Endothelial cell (in vitro differentiated cells): Measurements from ENCODE around the gene DACH2. TPM values are rescaled to one million over a fixed set of nuclear protein-coding genes. Genes with fewer than 3 reads are reported as not detected.

Experiments used
- DNase-seq: peaks from one replicate; pipeline ENCODE4 v3.0.0; 2021; ENCODE audit warnings: low spot score
- H3K27ac Mint-ChIP-seq: one replicate; pipeline ENCODE4 v1.8.0; 2021; ENCODE audit warnings: mixed read lengths, inconsistent platforms; ENCODE audit not compliant: unreplicated experiment
- H3K27me3 Mint-ChIP-seq: one replicate; pipeline ENCODE4 v1.8.0; 2021; ENCODE audit warnings: mild to moderate bottlenecking, moderate library complexity, mixed read lengths, inconsistent platforms; ENCODE audit not compliant: unreplicated experiment
- H3K36me3 Mint-ChIP-seq: one replicate; pipeline ENCODE4 v1.8.0; 2021; ENCODE audit warnings: mild to moderate bottlenecking, low read depth, mixed read lengths, inconsistent platforms; ENCODE audit not compliant: unreplicated experiment
- H3K4me1 Mint-ChIP-seq: one replicate; pipeline ENCODE4 v1.8.0; 2021; ENCODE audit warnings: mild to moderate bottlenecking, mixed read lengths, inconsistent platforms; ENCODE audit not compliant: unreplicated experiment
- H3K4me3 Mint-ChIP-seq: one replicate; pipeline ENCODE4 v1.8.0; 2021; ENCODE audit warnings: mild to moderate bottlenecking, mixed read lengths, inconsistent platforms; ENCODE audit not compliant: unreplicated experiment
- H3K9me3 Mint-ChIP-seq: one replicate; pipeline ENCODE4 v1.8.0; 2021; ENCODE audit warnings: mixed read lengths, inconsistent platforms; ENCODE audit not compliant: unreplicated experiment
- CTCF ChIP-seq: fragments of 200-600 bp; sonication (generic); IDR thresholded peaks from one replicate; pipeline ENCODE4 v1.5.0; 2021; ENCODE audit warnings: antibody characterized with exemption; ENCODE audit not compliant: unreplicated experiment
- total RNA-seq: library from RNA; stranded (reverse); fragmentation: NEBNext Ultra II Directional; extraction: Animal tissue kit (Norgen Biotek cat#: 25700); gene quantifications from one replicate; pipeline ENCODE4 v1.2.1, GENCODE V29; 2021; ENCODE audit not compliant: unreplicated experiment

Gene DACH2
- total RNA-seq, 1 donor from 2014 or later, result 0.08 TPM

GRCh38 chrX:86379209-86379608 is 231.0 kb downstream of the DACH2 start:
- no peak for TF ChIP-seq CTCF
- H3K9me3 Mint-ChIP-seq, result no peaks in the 10 kb centered on the region

GRCh38 chrX:86383681-86384540 is 235.7 kb downstream of the DACH2 start:
- Mint-ChIP-seq H3K27me3 (no peaks in the 10 kb centered on the region), H3K27ac (no peak overlapping the region), H3K4me3 (no peak overlapping the region), H3K4me1 (no peaks in the 10 kb centered on the region), H3K9me3 (no peaks in the 10 kb centered on the region), H3K36me3 (no peaks in the 10 kb centered on the region)
- TF ChIP-seq CTCF, result no peak
- DNase-seq, result no peak

More at GRCh38 chrX:86379209-86379608, 231.0 kb downstream of the DACH2 start:
- Mint-ChIP-seq H3K36me3 (no peaks in the 10 kb centered on the region), H3K27me3 (peaks cover 1% of the 10 kb centered on the region), H3K27ac (no peak overlapping the region), H3K4me1 (no peaks in the 10 kb centered on the region), H3K4me3 (no peak overlapping the region)
- no peak for DNase-seq

- Mint-ChIP-seq H3K4me1 (no peaks in the 10 kb centered on the region), H3K36me3 (no peaks in the 10 kb centered on the region), H3K27me3 (no peaks in the 10 kb centered on the region), H3K9me3 (no peaks in the 10 kb centered on the region), H3K4me3 (no peak overlapping the region), H3K27ac (no peak overlapping the region)
- DNase-seq, result no peak
- TF ChIP-seq CTCF, result no peak
Observed at GRCh38 chrX:86407371-86407770, 259.1 kb downstream of the DACH2 start.

DNA sequence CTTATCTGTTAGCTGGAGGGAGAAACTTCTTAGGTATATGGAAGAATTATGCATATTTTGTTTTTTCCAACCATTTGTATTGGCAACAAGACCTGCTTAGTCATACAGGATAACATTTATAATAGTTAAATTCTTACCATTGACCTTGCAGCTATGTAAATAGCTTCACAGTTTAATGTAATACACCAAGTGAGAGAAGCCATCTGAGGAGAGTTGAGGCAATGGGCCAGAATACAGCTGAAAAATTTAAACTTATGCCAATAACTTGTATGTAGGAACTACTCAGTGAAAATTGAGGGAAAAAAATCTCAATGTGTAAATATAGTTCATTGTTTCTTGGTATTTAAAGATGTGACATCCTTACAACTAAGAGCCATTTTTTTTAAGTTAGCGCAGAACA is 273.5 kb downstream of the DACH2 start:
- Mint-ChIP-seq H3K36me3 (no peaks in the 10 kb centered on the region), H3K27ac (no peak overlapping the region), H3K9me3 (no peaks in the 10 kb centered on the region), H3K27me3 (no peaks in the 10 kb centered on the region), H3K4me1 (no peaks in the 10 kb centered on the region), H3K4me3 (no peak overlapping the region)
- DNase-seq, result no peak
- TF ChIP-seq CTCF, result no peak

GRCh38 chrX:86436116-86436515 is 287.9 kb downstream of the DACH2 start:
- Mint-ChIP-seq H3K4me1 (no peaks in the 10 kb centered on the region), H3K4me3 (no peak overlapping the region), H3K9me3 (no peaks in the 10 kb centered on the region), H3K27ac (no peak overlapping the region), H3K27me3 (peaks cover 2% of the 10 kb centered on the region), H3K36me3 (no peaks in the 10 kb centered on the region)
- TF ChIP-seq CTCF, result no peak
- DNase-seq, result no peak
